ENCODE measurements around the gene DOCK7. TPM values are rescaled to one million over a fixed set of nuclear protein-coding genes. Genes with fewer than 3 reads are reported as not detected.

DOCK7 gene
- total and polyA plus RNA-seq, 2 experiments from 2014 or later: 41.5 to 83.8 TPM

GRCh38 chr1:62407398-62408009, 280.7 kb downstream of the DOCK7 start:
- Histone ChIP-seq H3F3A (ENCODE audit: insufficient read depth) (no peaks in the 10 kb centered on the region), H3K27ac (no peak overlapping the region), H3K9me2 (ENCODE audit: insufficient read depth) (no peaks in the 10 kb centered on the region), H3K36me3 (ENCODE audit: low read depth) (no peaks in the 10 kb centered on the region), H3K4me2 (ENCODE audit: unreplicated experiment) (no peak overlapping the region), H3K9ac (no peak overlapping the region), H3K4me3 (no peak overlapping the region), H3K9me3 (ENCODE audit: low read depth) (no peaks in the 10 kb centered on the region), H2AFZ (no peak overlapping the region), H3K27me3 (replicated peaks; ENCODE audit: insufficient read depth) (no peaks in the 10 kb centered on the region), H3K79me2 (ENCODE audit: insufficient read depth) (no peaks in the 10 kb centered on the region), H3K4me1 (ENCODE audit: insufficient read depth) (no peaks in the 10 kb centered on the region), H4K20me1 (ENCODE audit: insufficient read depth) (no peaks in the 10 kb centered on the region)
- TF ChIP-seq EZH2phosphoT487 (IDR thresholded peaks at IDR 0.05; ENCODE audit: insufficient read depth, low read depth) (no peak), EZH2 (IDR thresholded peaks at IDR 0.05; ENCODE audit: insufficient read depth, poor library complexity, severe bottlenecking) (no peak)
- in situ Hi-C loops (cut with MboI): loop anchor here (5.0 kb wide), 1 partner anchor 230 kb away; no protein-coding TSS in a partner anchor
- WGBS, 2 experiments (ENCODE audit: low coverage in 1 of 2, low lambda C conversion rate in 2 of 2, missing lambda C conversion rate in 2 of 2): 61 to 62% methylated on average over 12 of the region's 12 CpGs
- peak; percentile 68 for DNase-seq

GRCh38 chr1:62406576-62406975, 281.6 kb downstream of the DOCK7 start:
- Histone ChIP-seq H3K27me3 (replicated peaks; ENCODE audit: insufficient read depth) (no peaks in the 10 kb centered on the region), H3K36me3 (ENCODE audit: low read depth) (no peaks in the 10 kb centered on the region), H3K4me2 (ENCODE audit: unreplicated experiment) (no peak overlapping the region), H3K79me2 (ENCODE audit: insufficient read depth) (no peaks in the 10 kb centered on the region), H2AFZ (no peak overlapping the region), H4K20me1 (ENCODE audit: insufficient read depth) (no peaks in the 10 kb centered on the region), H3K27ac (no peak overlapping the region), H3K4me3 (no peak overlapping the region), H3K9me2 (ENCODE audit: insufficient read depth) (no peaks in the 10 kb centered on the region), H3K9me3 (ENCODE audit: low read depth) (no peaks in the 10 kb centered on the region), H3K9ac (no peak overlapping the region), H3K4me1 (ENCODE audit: insufficient read depth) (no peaks in the 10 kb centered on the region), H3F3A (ENCODE audit: insufficient read depth) (no peaks in the 10 kb centered on the region)
- no peak for DNase-seq
- no peak for TF ChIP-seq EZH2phosphoT487 (IDR thresholded peaks at IDR 0.05; ENCODE audit: insufficient read depth, low read depth)
- no peak for TF ChIP-seq EZH2 (IDR thresholded peaks at IDR 0.05; ENCODE audit: insufficient read depth, poor library complexity, severe bottlenecking)
- in situ Hi-C loops (cut with MboI): loop anchor here (5.0 kb wide), 1 partner anchor 229 kb away; no protein-coding TSS in a partner anchor
- WGBS, 2 experiments (ENCODE audit: low coverage in 1 of 2, low lambda C conversion rate in 2 of 2, missing lambda C conversion rate in 2 of 2): 50 to 62% methylated on average over 3 of the region's 3 CpGs

- H3K27me3 ChIP-seq (replicated peaks; ENCODE audit: insufficient read depth): no peaks in the 10 kb centered on the region
- DNase-seq: no peak
- no peak overlapping the region for H3K9ac ChIP-seq
- TF ChIP-seq EZH2phosphoT487 (IDR thresholded peaks at IDR 0.05; ENCODE audit: insufficient read depth, low read depth): no peak
- TF ChIP-seq EZH2 (IDR thresholded peaks at IDR 0.05; ENCODE audit: insufficient read depth, poor library complexity, severe bottlenecking): no peak
- WGBS, 2 experiments (ENCODE audit: low coverage in 1 of 2, low lambda C conversion rate in 2 of 2, missing lambda C conversion rate in 2 of 2): 97% methylated on average over 2 of the region's 2 CpGs
- no peaks in the 10 kb centered on the region for H3K36me3 ChIP-seq (ENCODE audit: low read depth)
- no peak overlapping the region for H3K27ac ChIP-seq
- H3F3A ChIP-seq (ENCODE audit: insufficient read depth): no peaks in the 10 kb centered on the region
- in situ Hi-C loops (cut with MboI): loop anchor here (5.0 kb wide), 1 partner anchor 228 kb away; no protein-coding TSS in a partner anchor
- no peaks in the 10 kb centered on the region for H3K4me1 ChIP-seq (ENCODE audit: insufficient read depth)
- no peak overlapping the region for H3K4me2 ChIP-seq (ENCODE audit: unreplicated experiment)
- H3K9me2 ChIP-seq (ENCODE audit: insufficient read depth): no peaks in the 10 kb centered on the region
- H3K9me3 ChIP-seq (ENCODE audit: low read depth): no peaks in the 10 kb centered on the region
- no peak overlapping the region for H3K4me3 ChIP-seq
- no peaks in the 10 kb centered on the region for H3K79me2 ChIP-seq (ENCODE audit: insufficient read depth)
- H2AFZ ChIP-seq: no peak overlapping the region
- no peaks in the 10 kb centered on the region for H4K20me1 ChIP-seq (ENCODE audit: insufficient read depth)
These were observed 282.9 kb downstream of the DOCK7 start for GRCh38 chr1:62405247-62405646.

Small RNAs within 50 kb of the gene (small RNA-seq; reads per million reads assigned to genes)
- not detected for gene AL451044.1 (ENCODE audit: low read depth, low replicate concordance)

Other genes with a start within 250 kb of the DOCK7 start
- gene ANGPTL3, start 90.9 kb downstream of the DOCK7 start, total RNA-seq (2014; rRNA removed; shearing (Covaris generic)): not detected in 2 replicates
- not detected in 2 replicates for gene ANGPTL3, start 90.9 kb downstream of the DOCK7 start, polyA plus RNA-seq (2016; fragmentation: Nextera tagmentation; extraction: Ambion mirVana)
- gene ATG4C, start 95.7 kb upstream of the DOCK7 start, total RNA-seq (2014; rRNA removed; shearing (Covaris generic)): 4.4 and 6.2 TPM in 2 replicates
- 11.7 and 12.3 TPM in 2 replicates for gene ATG4C, start 95.7 kb upstream of the DOCK7 start, polyA plus RNA-seq (2016; fragmentation: Nextera tagmentation; extraction: Ambion mirVana)

Data from GM23248 (cell line).